ENCODE measurements around the gene ISL2. TPM values are rescaled to one million over a fixed set of nuclear protein-coding genes. Genes with fewer than 3 reads are reported as not detected.

Gene ISL2
- total and polyA plus RNA-seq, 9 of the 15 experiments (the other 6 are each of a cell fraction or from before 2014, with no cell fraction given) = 0.15 to 23.7 (median 4.0) TPM

- peak in 2 of 4 experiments; percentile 13 to 16 for DNase-seq (ENCODE audit: extremely low read depth in 1 of 4, low spot score in 3 of 4)
- H3K79me2 ChIP-seq (ENCODE audit: control insufficient read depth, insufficient read depth, low read length) = no peaks in the 10 kb centered on the region
- H3K9me3 ChIP-seq (replicated peaks; ENCODE audit: control insufficient read depth, insufficient read depth, low read depth, low read length) = no peaks in the 10 kb centered on the region
- H4K20me1 ChIP-seq (replicated peaks; ENCODE audit: control insufficient read depth, insufficient read depth, low read length) = no peaks in the 10 kb centered on the region
- no peak overlapping the region for H3K4me3 ChIP-seq
- no peak overlapping the region for H3K4me2 ChIP-seq (ENCODE audit: insufficient read depth, low read length)
- BruUV-seq (replicated peaks) = no TSS peak
- in situ Hi-C loops (cut with MboI) = no loop called here
- no peaks in the 10 kb centered on the region for H3K36me3 ChIP-seq (ENCODE audit: control insufficient read depth, insufficient read depth, low read length)
- peak; percentile 63 for ATAC-seq
- peaks cover 0 to 3% of the 10 kb centered on the region in 2 experiments; a peak in 1 of 5 replicates for H3K4me1 ChIP-seq (replicated peaks in 1 of 2; ENCODE audit: control insufficient read depth in 2 of 2, insufficient read depth in 2 of 2, low read length in 2 of 2)
- ChIA-PET POLR2A (interaction anchor here (0.6 to 0.8 kb wide), 2 partner anchors 33 to 449 kb away, joined by 3 read pairs; no protein-coding TSS in a partner anchor), CTCF (ENCODE audit: low intra/inter-chr PET ratio) (no interaction called here)
- H3K27ac ChIP-seq (ENCODE audit: extremely low read depth, low read depth, low read length) = no peak overlapping the region
- H2AFZ ChIP-seq (ENCODE audit: low read depth, low read length) = no peak overlapping the region
- H3K9ac ChIP-seq (ENCODE audit: insufficient read depth in 1 of 2, low read depth in 2 of 2, low read length in 2 of 2) = no peak overlapping the region
- peak; percentile 23 for FAIRE-seq
- H3K9me1 ChIP-seq (ENCODE audit: control insufficient read depth, insufficient read depth, low read length) = no peaks in the 10 kb centered on the region
- intact Hi-C loops (cut with micrococcal nuclease) = no loop called here
- no peaks in the 10 kb centered on the region; a peak in 2 of 5 replicates for H3K27me3 ChIP-seq (ENCODE audit: control insufficient read depth in 2 of 2, insufficient read depth in 2 of 2, low read length in 2 of 2)
- no peak for TF ChIP-seq PPARD (CRISPR knock-in tag; IDR thresholded peaks at IDR 0.05)
- TF ChIP-seq SMARCC2 (IDR thresholded peaks at IDR 0.05; ENCODE audit: low read depth) = no peak
- no peak for TF ChIP-seq ZNF217 (CRISPR knock-in tag; IDR thresholded peaks at IDR 0.05)
- no peak for TF ChIP-seq CBX1 (IDR thresholded peaks at IDR 0.05; ENCODE audit: low read depth)
- TF ChIP-seq, protein P1, sequence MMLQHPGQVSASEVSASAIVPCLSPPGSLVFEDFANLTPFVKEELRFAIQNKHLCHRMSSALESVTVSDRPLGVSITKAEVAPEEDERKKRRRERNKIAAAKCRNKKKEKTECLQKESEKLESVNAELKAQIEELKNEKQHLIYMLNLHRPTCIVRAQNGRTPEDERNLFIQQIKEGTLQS (IDR thresholded peaks at IDR 0.05) = no peak
- TF ChIP-seq, protein P1 (CRISPR knock-in tag; conservative IDR thresholded peaks at IDR 0.05) = no peak
- no peak for TF ChIP-seq CEBPG (CRISPR knock-in tag; IDR thresholded peaks at IDR 0.05)
- TF ChIP-seq CEBPG (tag; conservative IDR thresholded peaks at IDR 0.05 in 1 of 2, IDR thresholded peaks at IDR 0.05 in 1 of 2) = no peak
- TF ChIP-seq TRIM24 (IDR thresholded peaks at IDR 0.05) = no peak
- TF ChIP-seq SMAD3 (CRISPR knock-in tag; conservative IDR thresholded peaks at IDR 0.05) = no peak
- no peak for TF ChIP-seq ZNF445 (CRISPR knock-in tag; IDR thresholded peaks at IDR 0.05; ENCODE audit: low read depth)
- TF ChIP-seq POLR3A (IDR thresholded peaks at IDR 0.05; ENCODE audit: borderline replicate concordance, extremely low read depth, insufficient read depth, insufficient read length) = no peak
- TF ChIP-seq HDAC2 (IDR thresholded peaks at IDR 0.05) = no peak
- TF ChIP-seq ZFP30 (CRISPR knock-in tag; IDR thresholded peaks at IDR 0.05; ENCODE audit: borderline replicate concordance) = no peak
- no peak for TF ChIP-seq LARP7 (IDR thresholded peaks at IDR 0.05)
- TF ChIP-seq RBM15 (IDR thresholded peaks at IDR 0.05; ENCODE audit: insufficient read depth, low read length) = no peak
- TF ChIP-seq TCF3 (CRISPR knock-in tag; IDR thresholded peaks at IDR 0.05) = no peak
- 20% methylated on average over 3 of the region's 3 CpGs for WGBS (ENCODE audit: insufficient coverage, low coverage, missing lambda C conversion rate)
Observed at GRCh38 chr15:76376029-76376428, 39.5 kb downstream of the ISL2 start.
